Measurements from ENCODE around the gene METTL13. TPM values are rescaled to one million over a fixed set of nuclear protein-coding genes. Genes with fewer than 3 reads are reported as not detected.
A peak's percentile ranks its signal among the peaks of the same experiment; 100 is the strongest.

METTL13 gene
- total RNA-seq, 1 donor from 2014 or later, result 19.5 TPM

- Mint-ChIP-seq H3K36me3 (peaks cover under 1% of the 10 kb centered on the region), H3K4me3 (peak within 1 kb of the TSS; percentile 95), H3K4me1 (peaks cover 31% of the 10 kb centered on the region), H3K9me3 (no peaks in the 10 kb centered on the region), H3K27ac (peak within 1 kb of the TSS; percentile 99), H3K27me3 (ENCODE audit: insufficient read depth, low read depth) (no peaks in the 10 kb centered on the region)
- Histone ChIP-seq H4K20me1 (ENCODE audit: low read depth) (no peaks in the 10 kb centered on the region), H3K9me3 (ENCODE audit: low read depth) (no peaks in the 10 kb centered on the region), H3K4me3 (peak within 1 kb of the TSS; percentile 80), H3K27me3 (no peaks in the 10 kb centered on the region), H3K27ac (peak within 1 kb of the TSS; percentile 62), H3K4me2 (peak within 1 kb of the TSS; percentile 91), H2AFZ (replicated peaks) (peak within 1 kb of the TSS; percentile 99), H3K79me2 (ENCODE audit: low read depth) (peaks cover 3% of the 10 kb centered on the region), H3K4me1 (peaks cover 19% of the 10 kb centered on the region), H3F3A (ENCODE audit: low read depth) (peaks cover 18% of the 10 kb centered on the region), H3K9ac (peak within 1 kb of the TSS; percentile 65), H3K36me3 (no peaks in the 10 kb centered on the region)
- peak; percentile 95 for DNase-seq (ENCODE audit: low spot score)
- TF ChIP-seq EZH2phosphoT487 (IDR thresholded peaks at IDR 0.05), result no peak
- no peak for TF ChIP-seq EZH2 (IDR thresholded peaks at IDR 0.05)
- no peak for TF ChIP-seq CTCF (IDR thresholded peaks at IDR 0.05)
Measured at GRCh38 chr1:171741872-171742576, 39.4 kb upstream of the METTL13 start, which contains the start of gene VAMP4. TSS of gene VAMP4 (minus strand) at chr1:171742065. CDS start at chr1:171738414, 3,651 bp downstream.

GRCh38 chr1:171742577-171742922 lies 38.9 kb upstream of the METTL13 start:
- Histone ChIP-seq H3K79me2 (ENCODE audit: low read depth) (peaks cover 3% of the 10 kb centered on the region), H3K9ac (peak overlapping the region; percentile 65), H3K4me3 (peak overlapping the region; percentile 80), H3K36me3 (no peaks in the 10 kb centered on the region), H3K27ac (peak overlapping the region; percentile 62), H3K27me3 (no peaks in the 10 kb centered on the region), H2AFZ (replicated peaks) (peak overlapping the region; percentile 97), H3F3A (ENCODE audit: low read depth) (peaks cover 18% of the 10 kb centered on the region), H4K20me1 (ENCODE audit: low read depth) (no peaks in the 10 kb centered on the region), H3K4me1 (peaks cover 19% of the 10 kb centered on the region), H3K9me3 (ENCODE audit: low read depth) (no peaks in the 10 kb centered on the region), H3K4me2 (peak overlapping the region; percentile 91)
- H3K27ac Mint-ChIP-seq, result peak overlapping the region; percentile 99
- peak; percentile 65 for DNase-seq (ENCODE audit: low spot score)
- no peaks in the 10 kb centered on the region for H3K9me3 Mint-ChIP-seq
- H3K4me3 Mint-ChIP-seq, result peak overlapping the region; percentile 95
- no peak for TF ChIP-seq EZH2phosphoT487 (IDR thresholded peaks at IDR 0.05)
- no peak for TF ChIP-seq CTCF (IDR thresholded peaks at IDR 0.05)
- no peak for TF ChIP-seq EZH2 (IDR thresholded peaks at IDR 0.05)
- H3K36me3 Mint-ChIP-seq, result no peaks in the 10 kb centered on the region
- H3K4me1 Mint-ChIP-seq, result peaks cover 31% of the 10 kb centered on the region
- H3K27me3 Mint-ChIP-seq (ENCODE audit: insufficient read depth, low read depth), result no peaks in the 10 kb centered on the region

- Histone ChIP-seq H3K9ac (peak overlapping the region; percentile 65), H3K4me2 (peak overlapping the region; percentile 91)
Measured at GRCh38 chr1:171743081-171743870, 38.2 kb upstream of the METTL13 start.

More at GRCh38 chr1:171743081-171743870, 38.2 kb upstream of the METTL13 start:
- Mint-ChIP-seq H3K4me1 (peaks cover 31% of the 10 kb centered on the region), H3K9me3 (no peaks in the 10 kb centered on the region), H3K4me3 (peak overlapping the region; percentile 95), H3K27me3 (ENCODE audit: insufficient read depth, low read depth) (no peaks in the 10 kb centered on the region), H3K27ac (peak overlapping the region; percentile 99), H3K36me3 (no peaks in the 10 kb centered on the region)
- H3K4me3 ChIP-seq, result peak overlapping the region; percentile 80
- H3F3A ChIP-seq (ENCODE audit: low read depth), result peaks cover 18% of the 10 kb centered on the region
- H2AFZ ChIP-seq (replicated peaks), result peak overlapping the region; percentile 97
- peaks cover 3% of the 10 kb centered on the region for H3K79me2 ChIP-seq (ENCODE audit: low read depth)
- no peaks in the 10 kb centered on the region for H4K20me1 ChIP-seq (ENCODE audit: low read depth)
- H3K36me3 ChIP-seq, result no peaks in the 10 kb centered on the region
- no peaks in the 10 kb centered on the region for H3K27me3 ChIP-seq
- peaks cover 19% of the 10 kb centered on the region for H3K4me1 ChIP-seq
- peak overlapping the region; percentile 62 for H3K27ac ChIP-seq
- no peaks in the 10 kb centered on the region for H3K9me3 ChIP-seq (ENCODE audit: low read depth)
- no peak for DNase-seq (ENCODE audit: low spot score)
- no peak for TF ChIP-seq CTCF (IDR thresholded peaks at IDR 0.05)
- no peak for TF ChIP-seq EZH2 (IDR thresholded peaks at IDR 0.05)
- no peak for TF ChIP-seq EZH2phosphoT487 (IDR thresholded peaks at IDR 0.05)

All from neural progenitor cell (in vitro differentiated cells).